ENCODE measurements around the gene SIGLEC11. TPM values are rescaled to one million over a fixed set of nuclear protein-coding genes. Genes with fewer than 3 reads are reported as not detected.

SIGLEC11 gene
- polyA plus RNA-seq, 2 of the 4 experiments (the other 2 are of a cell fraction) = not detected

- FAIRE-seq = peak; percentile 65
- POLR2A ChIA-PET = no interaction called here
- TF ChIP-seq ESRRA (IDR thresholded peaks at IDR 0.05; ENCODE audit: borderline replicate concordance, low read length) (no peak), KDM5A (IDR thresholded peaks at IDR 0.05) (no peak), RFX5 (IDR thresholded peaks at IDR 0.05) (0 out of 2 replicates have a peak, but pooled peaks have one; percentile 24), CHD2 (IDR thresholded peaks at IDR 0.05; ENCODE audit: low read length, partially characterized antibody) (no peak), BCL3 (IDR thresholded peaks at IDR 0.05) (no peak), EHMT2 (IDR thresholded peaks at IDR 0.05; ENCODE audit: low read depth) (peak; percentile 100), RCOR1 (IDR thresholded peaks at IDR 0.05; ENCODE audit: low read depth, low read length) (peak; percentile 90), TFCP2L1 (CRISPR knock-in tag; IDR thresholded peaks at IDR 0.05) (peak; percentile 96; the same call in 1 of the 2 replicates), SREBF2 (IDR thresholded peaks at IDR 0.05) (no peak), FOSB (CRISPR knock-in tag; IDR thresholded peaks at IDR 0.05) (peak; percentile 98), NFE2L2 (conservative IDR thresholded peaks at IDR 0.05; ENCODE audit: low read length) (no peak; the same call in 1 of the 2 replicates), POLR2AphosphoS2 (conservative IDR thresholded peaks at IDR 0.05; ENCODE audit: low read length) (no peak), HOXA7 (CRISPR knock-in tag; IDR thresholded peaks at IDR 0.05) (peak; percentile 97), JUN (IDR thresholded peaks at IDR 0.05) (no peak), BHLHE40 (IDR thresholded peaks at IDR 0.05; ENCODE audit: low read depth, low read length) (no peak), MAX (IDR thresholded peaks at IDR 0.05) (peak; percentile 78), CBX2 (IDR thresholded peaks at IDR 0.05; ENCODE audit: borderline replicate concordance, low read depth) (no peak), HES2 (IDR thresholded peaks at IDR 0.05) (no peak), HDAC2 (IDR thresholded peaks at IDR 0.05) (peak; percentile 82; the same call in 1 of the 2 replicates), E2F6 (IDR thresholded peaks at IDR 0.05; ENCODE audit: borderline replicate concordance, low read depth) (no peak), RNF2 (IDR thresholded peaks at IDR 0.05; ENCODE audit: borderline replicate concordance, low read depth) (no peak), ZFP36 (IDR thresholded peaks at IDR 0.05; ENCODE audit: borderline replicate concordance, partially characterized antibody) (no peak), NPAS2 (CRISPR knock-in tag; IDR thresholded peaks at IDR 0.05; ENCODE audit: borderline replicate concordance) (peak; percentile 86), RAD21 (conservative IDR thresholded peaks at IDR 0.05 in 1 of 2, IDR thresholded peaks at IDR 0.05 in 1 of 2) (no peak), JUNB (IDR thresholded peaks at IDR 0.05) (no peak), CEBPB (IDR thresholded peaks at IDR 0.05) (no peak), EHF (CRISPR knock-in tag; IDR thresholded peaks at IDR 0.05) (peak; percentile 100), HMGXB4 (CRISPR knock-in tag; IDR thresholded peaks at IDR 0.05; ENCODE audit: borderline replicate concordance) (peak; percentile 95), ATOH8 (CRISPR knock-in tag; IDR thresholded peaks at IDR 0.05; ENCODE audit: low read depth) (peak; percentile 99), PHF8 (IDR thresholded peaks at IDR 0.05; ENCODE audit: borderline replicate concordance, low read depth) (no peak), FOSL2 (IDR thresholded peaks at IDR 0.05) (no peak), FOSL2 (CRISPR knock-in tag; IDR thresholded peaks at IDR 0.05) (peak; percentile 59; the same call in 1 of the 2 replicates), NR3C1 (IDR thresholded peaks at IDR 0.05) (no peak), HOXB5 (CRISPR knock-in tag; IDR thresholded peaks at IDR 0.05) (peak; percentile 100), KDM1A (IDR thresholded peaks at IDR 0.05; ENCODE audit: low read depth) (peak; percentile 48; the same call in 1 of the 2 replicates), EP300 (IDR thresholded peaks at IDR 0.05) (no peak), ZSCAN20 (CRISPR knock-in tag; IDR thresholded peaks at IDR 0.05) (peak; percentile 99), CHD4 (IDR thresholded peaks at IDR 0.05; ENCODE audit: borderline replicate concordance) (no peak), GATA3 (IDR thresholded peaks at IDR 0.05; ENCODE audit: borderline replicate concordance) (no peak), TP53 (CRISPR knock-in tag; IDR thresholded peaks at IDR 0.05) (peak; percentile 99)
Observed at GRCh38 chr19:49987159-49987698, 26.3 kb upstream of the SIGLEC11 start.

More at GRCh38 chr19:49987159-49987698, 26.3 kb upstream of the SIGLEC11 start:
- Histone ChIP-seq H3K27ac (no peak overlapping the region), H3K4me3 (no peak overlapping the region), H3K4me1 (no peaks in the 10 kb centered on the region), H3K4me2 (no peak overlapping the region), H3K9me3 (no peaks in the 10 kb centered on the region)
- ATAC-seq = peak; percentile 55 to 61
- CTCF ChIA-PET = interaction anchor here (0.7 to 8.4 kb wide), 10 partner anchors 10 to 149 kb away, joined by 3 to 78 read pairs (median 4); partner anchors contain the start of gene VRK3
- WGBS (ENCODE audit: missing lambda C conversion rate) = 77% methylated on average over 9 of the region's 9 CpGs
- DNase-seq (ENCODE audit: low read depth in 1 of 2, low spot score in 1 of 2) = peak; percentile 58 to 89

All from A549 (cell line).